Activated CD8-positive, alpha-beta memory T cell treated with anti-CD3 and anti-CD28 coated beads for 4 hours (primary cell): Measurements from ENCODE around the gene LNX1.

Experiments
- DNase-seq, 2 donors: peaks; one replicate each; pipeline ENCODE4 v3.0.0-alpha.2; 2020; ENCODE audit warnings: low read depth in 2 of 2

Gene LNX1

GRCh38 chr4:53599632-53600031, 8.3 kb upstream of the LNX1 start:
- no peak for DNase-seq

- no peak for DNase-seq
Observed at GRCh38 chr4:53598901-53599300, 7.6 kb upstream of the LNX1 start.

GRCh38 chr4:53598483-53598882, 7.2 kb upstream of the LNX1 start:
- no peak for DNase-seq

- DNase-seq, result no peak
Observed at GRCh38 chr4:53596901-53597300, 5.6 kb upstream of the LNX1 start.

GRCh38 chr4:53595834-53596233, 4.5 kb upstream of the LNX1 start:
- DNase-seq, result no peak

- no peak for DNase-seq
Observed at GRCh38 chr4:53595204-53595603, 3.9 kb upstream of the LNX1 start.

GRCh38 chr4:53593765-53594164, 2.5 kb upstream of the LNX1 start:
- DNase-seq, result no peak

- no peak for DNase-seq
Observed at GRCh38 chr4:53592686-53593501, 1.6 kb upstream of the LNX1 start.

- DNase-seq, result no peak
Observed at GRCh38 chr4:53592122-53592521, 836 bp upstream of the LNX1 start.

GRCh38 chr4:53590187-53590586, 1.1 kb downstream of the LNX1 start:
- no peak for DNase-seq

- no peak for DNase-seq
Observed at GRCh38 chr4:53589511-53589910, 1.8 kb downstream of the LNX1 start.

GRCh38 chr4:53587135-53587534, 4.2 kb downstream of the LNX1 start:
- DNase-seq, result no peak

- no peak for DNase-seq
Observed at GRCh38 chr4:53586121-53586816, 5.0 kb downstream of the LNX1 start.

- DNase-seq, result no peak
Observed at GRCh38 chr4:53584658-53585057, 6.6 kb downstream of the LNX1 start.

GRCh38 chr4:53583513-53583912, 7.8 kb downstream of the LNX1 start:
- no peak for DNase-seq

- no peak for DNase-seq
Observed at GRCh38 chr4:53582194-53582593, 9.1 kb downstream of the LNX1 start.

GRCh38 chr4:53580274-53580673, 11.0 kb downstream of the LNX1 start:
- no peak for DNase-seq

- no peak for DNase-seq
Observed at GRCh38 chr4:53579826-53580225, 11.5 kb downstream of the LNX1 start.

GRCh38 chr4:53576676-53577372, 14.5 kb downstream of the LNX1 start:
- no peak for DNase-seq

- no peak for DNase-seq
Observed at GRCh38 chr4:53576071-53576617, 15.1 kb downstream of the LNX1 start.

GRCh38 chr4:53575552-53575951, 15.7 kb downstream of the LNX1 start:
- DNase-seq, result no peak

GRCh38 chr4:53574528-53574927, 16.8 kb downstream of the LNX1 start:
- no peak for DNase-seq
